Measurements from ENCODE around the gene OR52H1. TPM values are rescaled to one million over a fixed set of nuclear protein-coding genes. Genes with fewer than 3 reads are reported as not detected.

OR52H1 gene
- total RNA-seq, 6 donors from 2014 or later = 0.24 to 0.55 TPM; not detected in 4

DNA sequence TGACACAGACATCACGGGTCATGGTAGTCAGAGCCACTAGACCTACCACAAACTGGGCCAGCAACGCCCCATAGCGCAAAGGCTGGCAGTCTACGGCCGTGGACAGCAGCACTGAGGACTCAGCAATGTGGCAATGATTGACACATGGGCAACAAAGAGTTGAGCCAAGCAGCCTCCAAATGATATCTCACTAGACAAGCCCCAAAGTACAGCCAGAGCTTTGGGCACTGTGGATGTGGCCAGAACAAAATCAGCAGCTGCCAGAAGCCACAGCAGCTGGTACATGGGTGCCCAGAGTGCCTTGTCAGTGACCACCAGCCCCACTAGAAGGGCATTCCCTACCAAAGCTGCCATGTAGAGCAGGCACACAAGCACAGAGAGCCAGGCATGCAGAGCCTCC, 20.6 kb downstream of the OR52H1 start:
- Histone ChIP-seq H3K9me3 (no peaks in the 10 kb centered on the region), H3K36me3 (no peaks in the 10 kb centered on the region), H3K27ac (no peak overlapping the region), H3K4me1 (no peaks in the 10 kb centered on the region), H3K4me3 (no peak overlapping the region), H3K27me3 (no peaks in the 10 kb centered on the region)
- TF ChIP-seq POLR2A (IDR thresholded peaks at IDR 0.05) = no peak
- TF ChIP-seq, protein P1, sequence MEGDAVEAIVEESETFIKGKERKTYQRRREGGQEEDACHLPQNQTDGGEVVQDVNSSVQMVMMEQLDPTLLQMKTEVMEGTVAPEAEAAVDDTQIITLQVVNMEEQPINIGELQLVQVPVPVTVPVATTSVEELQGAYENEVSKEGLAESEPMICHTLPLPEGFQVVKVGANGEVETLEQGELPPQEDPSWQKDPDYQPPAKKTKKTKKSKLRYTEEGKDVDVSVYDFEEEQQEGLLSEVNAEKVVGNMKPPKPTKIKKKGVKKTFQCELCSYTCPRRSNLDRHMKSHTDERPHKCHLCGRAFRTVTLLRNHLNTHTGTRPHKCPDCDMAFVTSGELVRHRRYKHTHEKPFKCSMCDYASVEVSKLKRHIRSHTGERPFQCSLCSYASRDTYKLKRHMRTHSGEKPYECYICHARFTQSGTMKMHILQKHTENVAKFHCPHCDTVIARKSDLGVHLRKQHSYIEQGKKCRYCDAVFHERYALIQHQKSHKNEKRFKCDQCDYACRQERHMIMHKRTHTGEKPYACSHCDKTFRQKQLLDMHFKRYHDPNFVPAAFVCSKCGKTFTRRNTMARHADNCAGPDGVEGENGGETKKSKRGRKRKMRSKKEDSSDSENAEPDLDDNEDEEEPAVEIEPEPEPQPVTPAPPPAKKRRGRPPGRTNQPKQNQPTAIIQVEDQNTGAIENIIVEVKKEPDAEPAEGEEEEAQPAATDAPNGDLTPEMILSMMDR (IDR thresholded peaks at IDR 0.05) = no peak
- no peak for TF ChIP-seq EP300 (IDR thresholded peaks at IDR 0.05)
- TF ChIP-seq POLR2AphosphoS5 (IDR thresholded peaks at IDR 0.05) = no peak
- DNase-seq (peak in 1 of 2 donors; percentile 8), ATAC-seq (ENCODE audit: low FRiP score in 2 of 2) (no peak)
- WGBS, 2 donors = 92 to 96% methylated on average over 5 of the region's 5 CpGs

DNA sequence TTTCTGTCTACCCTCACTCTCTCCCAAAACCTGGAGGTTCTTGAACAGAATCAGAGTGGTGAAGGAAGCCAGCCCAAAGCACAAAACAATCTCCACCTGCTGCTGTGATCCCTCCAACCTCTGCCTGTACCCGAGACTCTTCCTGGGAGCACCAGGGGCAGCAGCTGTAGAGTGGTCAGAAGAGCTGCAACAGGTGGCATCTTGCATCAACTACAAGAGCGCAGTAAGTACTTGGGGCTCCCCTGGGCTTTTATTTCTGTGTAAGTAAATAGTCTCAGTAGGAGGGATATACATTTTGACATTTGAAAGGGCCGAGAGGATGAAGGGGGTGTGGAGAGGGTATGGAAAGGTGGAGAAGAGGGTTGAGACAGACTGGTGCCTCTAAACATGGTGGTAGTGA, 23.6 kb downstream of the OR52H1 start:
- ATAC-seq (ENCODE audit: low FRiP score in 2 of 2) = no peak
- WGBS, 2 donors = 65 to 70% methylated on average over 3 of the region's 3 CpGs
- no peaks in the 10 kb centered on the region for H3K9me3 ChIP-seq
- DNase-seq = no peak
- no peak for TF ChIP-seq EP300 (IDR thresholded peaks at IDR 0.05)
- no peak for TF ChIP-seq POLR2AphosphoS5 (IDR thresholded peaks at IDR 0.05)
- no peak for TF ChIP-seq POLR2A (IDR thresholded peaks at IDR 0.05)
- TF ChIP-seq, protein P1 (IDR thresholded peaks at IDR 0.05) = no peak
- H3K4me1 ChIP-seq = no peaks in the 10 kb centered on the region
- H3K36me3 ChIP-seq = no peaks in the 10 kb centered on the region
- no peak overlapping the region for H3K4me3 ChIP-seq
- no peaks in the 10 kb centered on the region for H3K27me3 ChIP-seq
- H3K27ac ChIP-seq = no peak overlapping the region

DNA sequence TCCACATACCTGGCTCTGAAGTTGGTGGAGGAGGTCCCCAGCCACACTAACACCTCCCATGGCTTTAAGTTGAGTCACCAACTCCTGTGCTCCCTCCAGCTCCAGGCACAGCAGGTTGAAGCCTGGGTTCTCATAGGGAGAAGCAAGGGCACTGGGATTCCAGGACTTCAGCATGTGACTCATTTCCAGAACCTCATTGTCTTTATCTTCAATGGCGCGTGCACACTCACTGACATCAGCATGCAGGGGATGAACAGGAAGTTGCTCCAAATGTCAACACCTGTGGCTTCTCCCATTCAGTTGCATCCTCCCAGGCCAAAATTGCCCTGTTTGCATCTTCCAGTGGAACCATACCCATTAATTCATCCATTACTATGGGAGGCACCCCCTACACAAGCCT, 26.0 kb downstream of the OR52H1 start:
- 92 to 93% methylated on average over 2 of the region's 2 CpGs for WGBS, 2 donors
- TF ChIP-seq, protein P1 (IDR thresholded peaks at IDR 0.05) = no peak
- no peak for TF ChIP-seq POLR2A (IDR thresholded peaks at IDR 0.05)
- no peak for TF ChIP-seq POLR2AphosphoS5 (IDR thresholded peaks at IDR 0.05)
- TF ChIP-seq EP300 (IDR thresholded peaks at IDR 0.05) = no peak
- DNase-seq (no peak), ATAC-seq (ENCODE audit: low FRiP score in 2 of 2) (no peak)
- Histone ChIP-seq H3K36me3 (no peaks in the 10 kb centered on the region), H3K27me3 (no peaks in the 10 kb centered on the region), H3K4me3 (no peak overlapping the region), H3K4me1 (no peaks in the 10 kb centered on the region), H3K9me3 (no peaks in the 10 kb centered on the region), H3K27ac (no peak overlapping the region)

DNA sequence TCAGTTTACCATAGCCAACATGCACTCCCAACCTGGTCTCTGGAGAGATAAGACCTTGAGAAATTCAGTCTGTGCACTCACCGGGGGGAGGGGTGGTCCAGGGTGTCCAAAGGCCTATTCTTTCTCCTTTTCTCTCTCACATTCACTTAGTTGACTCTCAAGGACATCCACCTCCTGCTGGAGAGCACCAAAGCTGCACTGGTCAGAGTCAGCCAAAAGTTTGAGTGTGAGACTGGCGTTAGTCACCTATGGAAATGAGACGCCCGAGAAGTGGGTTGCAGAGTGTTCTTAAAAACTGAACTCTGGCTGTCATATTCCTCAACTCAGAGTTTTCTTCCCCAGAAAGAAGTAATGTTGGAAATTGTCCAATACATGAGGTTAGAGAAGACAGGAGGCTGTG, 26.8 kb downstream of the OR52H1 start:
- no peaks in the 10 kb centered on the region for H3K9me3 ChIP-seq
- H3K4me1 ChIP-seq = no peaks in the 10 kb centered on the region
- ATAC-seq (ENCODE audit: low FRiP score in 2 of 2) = no peak
- H3K27me3 ChIP-seq = no peaks in the 10 kb centered on the region
- H3K36me3 ChIP-seq = no peaks in the 10 kb centered on the region
- no peak for DNase-seq
- WGBS, 2 donors = 94% methylated on average over 4 of the region's 4 CpGs
- TF ChIP-seq POLR2AphosphoS5 (IDR thresholded peaks at IDR 0.05) (no peak), POLR2A (IDR thresholded peaks at IDR 0.05) (no peak), EP300 (IDR thresholded peaks at IDR 0.05) (no peak)
- TF ChIP-seq, protein P1 (IDR thresholded peaks at IDR 0.05) = no peak
- no peak overlapping the region for H3K27ac ChIP-seq
- no peak overlapping the region for H3K4me3 ChIP-seq

DNA sequence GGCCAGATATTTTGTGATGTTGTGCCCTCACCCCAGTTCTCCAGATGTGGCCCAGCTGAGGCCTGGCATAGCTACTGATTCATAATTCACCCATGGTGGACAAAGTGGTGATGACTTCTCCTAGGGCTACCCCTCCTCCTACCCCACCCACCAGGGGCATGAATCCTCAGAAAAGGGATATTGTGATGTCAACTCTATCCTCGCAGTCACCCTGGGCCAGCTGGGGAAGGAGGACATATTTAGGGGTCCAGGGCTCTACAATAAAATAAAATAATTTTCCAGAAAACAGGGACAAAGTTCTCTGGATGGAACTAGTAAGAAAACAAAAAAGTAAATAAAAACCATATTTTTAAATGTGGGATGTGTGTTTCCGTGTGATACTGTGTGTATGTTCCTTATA, 31.7 kb downstream of the OR52H1 start, which contains the start of gene UBQLNL:
Gene UBQLNL, minus strand, starts transcription at position 101 of the 400 bp plus-strand sequence. CDS start 258 bp downstream, outside the sequence.
- DNase-seq (no peak), ATAC-seq (ENCODE audit: low FRiP score in 2 of 2) (no peak)
- no peaks in the 10 kb centered on the region for H3K36me3 ChIP-seq
- H3K4me3 ChIP-seq = no peak within 1 kb of the TSS
- no peaks in the 10 kb centered on the region for H3K27me3 ChIP-seq
- no peak for TF ChIP-seq POLR2AphosphoS5 (IDR thresholded peaks at IDR 0.05)
- TF ChIP-seq, protein P1 (IDR thresholded peaks at IDR 0.05) = no peak
- TF ChIP-seq POLR2A (IDR thresholded peaks at IDR 0.05) = no peak
- no peak for TF ChIP-seq EP300 (IDR thresholded peaks at IDR 0.05)
- no peak within 1 kb of the TSS for H3K27ac ChIP-seq
- H3K9me3 ChIP-seq = no peaks in the 10 kb centered on the region
- WGBS, 2 donors = 92 to 98% methylated on average over 2 of the region's 2 CpGs
- H3K4me1 ChIP-seq = no peaks in the 10 kb centered on the region
